Measurements from ENCODE around the gene EIF4G3.

EIF4G3 gene

DNA sequence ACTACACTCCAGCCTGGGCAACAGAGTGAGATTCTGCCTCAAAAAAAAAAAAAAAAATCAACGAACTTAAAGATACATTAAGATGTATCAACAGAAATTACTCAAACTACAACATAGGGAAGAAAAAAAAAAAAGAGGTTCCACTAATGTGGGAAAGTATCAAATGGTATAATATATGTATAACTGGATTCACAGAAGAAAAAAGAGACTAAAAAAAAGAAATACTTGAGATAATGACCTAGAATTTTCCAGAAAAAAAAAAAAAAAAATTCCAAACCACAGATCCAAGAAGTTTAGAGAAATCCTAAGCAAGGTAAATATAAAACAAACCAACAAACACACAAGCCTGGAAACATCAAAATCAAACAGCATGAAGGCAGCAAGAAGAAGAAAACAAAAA lies 45.5 kb downstream of the EIF4G3 start:
- Histone ChIP-seq H3K27ac (ENCODE audit: poor library complexity, severe bottlenecking) (no peak overlapping the region), H3K36me3 (ENCODE audit: low read depth) (peaks cover 48% of the 10 kb centered on the region), H3K9me3 (ENCODE audit: severe bottlenecking) (no peaks in the 10 kb centered on the region), H3K4me1 (ENCODE audit: insufficient read depth, poor library complexity, severe bottlenecking) (no peaks in the 10 kb centered on the region), H3K27me3 (ENCODE audit: insufficient read depth, poor library complexity, severe bottlenecking) (no peaks in the 10 kb centered on the region), H3K4me3 (ENCODE audit: severe bottlenecking) (no peak overlapping the region)
- DNase-seq (ENCODE audit: low spot score) (no peak), ATAC-seq (ENCODE audit: low read depth) (no peak)
- TF ChIP-seq, protein P1, sequence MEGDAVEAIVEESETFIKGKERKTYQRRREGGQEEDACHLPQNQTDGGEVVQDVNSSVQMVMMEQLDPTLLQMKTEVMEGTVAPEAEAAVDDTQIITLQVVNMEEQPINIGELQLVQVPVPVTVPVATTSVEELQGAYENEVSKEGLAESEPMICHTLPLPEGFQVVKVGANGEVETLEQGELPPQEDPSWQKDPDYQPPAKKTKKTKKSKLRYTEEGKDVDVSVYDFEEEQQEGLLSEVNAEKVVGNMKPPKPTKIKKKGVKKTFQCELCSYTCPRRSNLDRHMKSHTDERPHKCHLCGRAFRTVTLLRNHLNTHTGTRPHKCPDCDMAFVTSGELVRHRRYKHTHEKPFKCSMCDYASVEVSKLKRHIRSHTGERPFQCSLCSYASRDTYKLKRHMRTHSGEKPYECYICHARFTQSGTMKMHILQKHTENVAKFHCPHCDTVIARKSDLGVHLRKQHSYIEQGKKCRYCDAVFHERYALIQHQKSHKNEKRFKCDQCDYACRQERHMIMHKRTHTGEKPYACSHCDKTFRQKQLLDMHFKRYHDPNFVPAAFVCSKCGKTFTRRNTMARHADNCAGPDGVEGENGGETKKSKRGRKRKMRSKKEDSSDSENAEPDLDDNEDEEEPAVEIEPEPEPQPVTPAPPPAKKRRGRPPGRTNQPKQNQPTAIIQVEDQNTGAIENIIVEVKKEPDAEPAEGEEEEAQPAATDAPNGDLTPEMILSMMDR (IDR thresholded peaks at IDR 0.05; ENCODE audit: poor library complexity, severe bottlenecking): no peak

DNA sequence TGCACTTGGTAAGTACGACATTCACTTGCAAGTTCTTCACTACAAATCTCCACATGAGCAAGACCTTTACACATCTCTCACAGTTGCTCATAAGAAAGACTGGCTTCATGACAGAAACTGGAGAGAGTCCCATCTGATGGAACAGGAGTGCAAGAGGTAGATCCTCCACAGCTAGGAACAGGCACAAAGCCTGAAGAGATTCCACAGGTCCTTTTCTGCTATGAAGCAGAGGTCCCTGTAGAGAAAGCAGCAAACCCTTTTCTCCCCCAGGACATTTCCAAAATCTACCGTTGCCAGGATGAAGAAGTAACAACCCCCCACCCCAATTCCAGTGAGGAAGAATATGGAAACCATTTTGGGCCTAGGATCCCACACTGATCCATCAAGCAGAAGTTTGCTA lies 47.3 kb downstream of the EIF4G3 start:
- Histone ChIP-seq H3K27me3 (ENCODE audit: insufficient read depth, poor library complexity, severe bottlenecking) (no peaks in the 10 kb centered on the region), H3K4me3 (ENCODE audit: severe bottlenecking) (no peak overlapping the region), H3K4me1 (ENCODE audit: insufficient read depth, poor library complexity, severe bottlenecking) (no peaks in the 10 kb centered on the region), H3K27ac (ENCODE audit: poor library complexity, severe bottlenecking) (no peak overlapping the region), H3K9me3 (ENCODE audit: severe bottlenecking) (no peaks in the 10 kb centered on the region), H3K36me3 (ENCODE audit: low read depth) (peaks cover 40% of the 10 kb centered on the region)
- ATAC-seq (ENCODE audit: low read depth) (no peak), DNase-seq (ENCODE audit: low spot score) (no peak)
- TF ChIP-seq, protein P1 (IDR thresholded peaks at IDR 0.05; ENCODE audit: poor library complexity, severe bottlenecking): no peak

DNA sequence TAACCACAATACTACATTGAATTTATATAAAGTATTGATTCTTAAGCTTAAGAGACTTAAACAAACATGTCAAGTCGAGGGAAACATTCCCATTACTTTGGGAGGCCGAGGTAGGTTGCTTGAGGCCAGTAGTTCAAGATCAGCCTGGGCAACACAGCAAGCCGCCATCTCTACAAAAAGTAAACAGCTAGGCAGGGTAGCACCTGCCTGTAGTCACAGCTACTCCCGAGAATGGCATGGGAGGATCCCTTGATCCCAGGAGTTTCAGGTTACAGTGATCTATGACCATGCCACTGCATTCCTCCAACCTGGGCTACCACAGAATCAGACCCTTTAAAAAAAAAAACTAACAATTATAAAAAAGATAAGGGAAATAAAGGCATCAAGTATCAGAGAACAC lies 50.4 kb downstream of the EIF4G3 start:
- Histone ChIP-seq H3K9me3 (ENCODE audit: severe bottlenecking) (no peaks in the 10 kb centered on the region), H3K27ac (ENCODE audit: poor library complexity, severe bottlenecking) (no peak overlapping the region), H3K4me1 (ENCODE audit: insufficient read depth, poor library complexity, severe bottlenecking) (no peaks in the 10 kb centered on the region), H3K27me3 (ENCODE audit: insufficient read depth, poor library complexity, severe bottlenecking) (no peaks in the 10 kb centered on the region), H3K4me3 (ENCODE audit: severe bottlenecking) (no peak overlapping the region), H3K36me3 (ENCODE audit: low read depth) (peaks cover 28% of the 10 kb centered on the region)
- TF ChIP-seq, protein P1 (IDR thresholded peaks at IDR 0.05; ENCODE audit: poor library complexity, severe bottlenecking): no peak
- DNase-seq (ENCODE audit: low spot score) (no peak), ATAC-seq (ENCODE audit: low read depth) (no peak)

DNA sequence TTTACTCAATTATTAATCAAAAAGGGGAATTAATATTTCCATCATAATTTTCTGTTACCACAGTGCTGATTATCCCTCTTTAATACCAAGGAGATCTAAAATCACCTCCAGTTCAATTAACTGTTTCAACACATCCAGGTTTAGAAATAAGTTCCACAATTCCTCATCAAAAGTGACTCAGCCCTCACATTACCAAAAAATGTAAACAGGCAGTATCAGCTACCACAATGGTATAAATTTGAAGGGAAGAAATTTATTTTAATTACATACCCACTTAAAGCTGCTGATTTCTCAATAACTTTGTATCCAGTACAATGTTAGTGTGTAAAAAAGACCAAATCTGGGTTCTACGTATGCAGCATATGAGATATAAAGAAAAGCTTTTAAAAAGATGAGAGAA lies 51.9 kb downstream of the EIF4G3 start:
- no peaks in the 10 kb centered on the region for H3K4me1 ChIP-seq (ENCODE audit: insufficient read depth, poor library complexity, severe bottlenecking)
- peaks cover 25% of the 10 kb centered on the region; the same call in 1 of the 2 replicates for H3K36me3 ChIP-seq (ENCODE audit: low read depth)
- ATAC-seq (ENCODE audit: low read depth): no peak
- no peaks in the 10 kb centered on the region for H3K27me3 ChIP-seq (ENCODE audit: insufficient read depth, poor library complexity, severe bottlenecking)
- no peaks in the 10 kb centered on the region for H3K9me3 ChIP-seq (ENCODE audit: severe bottlenecking)
- H3K27ac ChIP-seq (ENCODE audit: poor library complexity, severe bottlenecking): no peak overlapping the region
- DNase-seq (ENCODE audit: low spot score): no peak
- H3K4me3 ChIP-seq (ENCODE audit: severe bottlenecking): no peak overlapping the region
- TF ChIP-seq, protein P1 (IDR thresholded peaks at IDR 0.05; ENCODE audit: poor library complexity, severe bottlenecking): no peak

DNA sequence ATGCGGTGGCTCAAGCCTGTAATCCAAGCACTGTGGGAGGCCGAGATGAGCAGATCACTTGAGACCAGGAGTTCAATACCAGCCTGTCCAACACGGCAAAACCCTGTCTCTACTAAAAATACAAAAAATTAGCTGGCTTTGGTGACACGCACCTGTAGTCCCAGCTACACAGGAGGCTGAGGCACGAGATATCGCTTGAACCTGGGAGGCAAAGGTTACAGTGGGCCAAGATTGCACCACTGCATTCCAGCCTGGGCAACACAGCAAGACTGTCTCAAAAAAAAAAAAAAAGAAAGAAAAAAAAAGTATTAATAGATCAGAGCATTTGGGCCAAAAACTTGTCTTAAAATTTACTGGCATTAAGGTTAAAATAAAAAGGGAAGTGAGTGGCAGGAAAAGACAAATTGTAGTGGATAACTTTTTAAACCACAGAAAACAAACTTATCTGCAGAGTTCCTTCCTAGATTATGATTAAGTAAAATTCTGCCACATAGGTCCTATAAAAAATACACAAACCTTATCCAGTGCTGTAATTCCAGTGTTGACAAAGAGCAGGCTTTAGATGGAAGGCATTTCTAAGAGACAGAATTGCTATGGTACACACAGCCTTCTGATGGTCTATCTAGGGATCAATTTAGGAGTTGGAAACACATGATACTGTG lies 53.3 kb downstream of the EIF4G3 start:
- no peaks in the 10 kb centered on the region for H3K4me1 ChIP-seq (ENCODE audit: insufficient read depth, poor library complexity, severe bottlenecking)
- H3K36me3 ChIP-seq (ENCODE audit: low read depth): peaks cover 29% of the 10 kb centered on the region; the same call in 1 of the 2 replicates

More for the DNA sequence above, 53.3 kb downstream of the EIF4G3 start:
- ATAC-seq (ENCODE audit: low read depth) (no peak), DNase-seq (ENCODE audit: low spot score) (no peak)
- Histone ChIP-seq H3K27ac (ENCODE audit: poor library complexity, severe bottlenecking) (no peak overlapping the region), H3K4me3 (ENCODE audit: severe bottlenecking) (no peak overlapping the region), H3K27me3 (ENCODE audit: insufficient read depth, poor library complexity, severe bottlenecking) (no peaks in the 10 kb centered on the region), H3K9me3 (ENCODE audit: severe bottlenecking) (no peaks in the 10 kb centered on the region)
- TF ChIP-seq, protein P1 (IDR thresholded peaks at IDR 0.05; ENCODE audit: poor library complexity, severe bottlenecking): no peak

Measured in RWPE2 (cell line).